AG04449 (cell line): ENCODE measurements around the gene APOM.

Source experiments
- CTCF ChIA-PET: fragments of 350-600 bp; formaldehyde crosslinking; extraction: SDS; loops from one replicate; lab custom pipeline; 2021; ENCODE audit warnings: antibody characterized with exemption; lab: Yijun Ruan, JAX
- POLR2A ChIA-PET: fragments of 400-600, 350-600 bp; formaldehyde crosslinking; extraction: SDS; loops from one replicate; lab custom pipeline; 2020; ENCODE audit warnings: antibody characterized with exemption, inconsistent platforms; lab: Yijun Ruan, JAX
- DNase-seq: peaks from one replicate; pipeline ENCODE4 v3.0.0-alpha.2; 2010; ENCODE audit warnings: low read depth, low spot score
- H3K4me3 ChIP-seq: 2 replicates; pipeline ENCODE4 v1.5.1; 2011; ENCODE audit warnings: low read depth, mild to moderate bottlenecking, control low read depth, low read length
- TF ChIP-seq, protein P1 (sequence below): IDR thresholded peaks from one replicate; pipeline ENCODE4 v1.5.1; 2011; ENCODE audit warnings: mild to moderate bottlenecking, moderate library complexity, low read length, control low read depth, inconsistent platforms; ENCODE audit not compliant: insufficient read depth; ENCODE audit errors: missing control alignments

Gene APOM

DNA sequence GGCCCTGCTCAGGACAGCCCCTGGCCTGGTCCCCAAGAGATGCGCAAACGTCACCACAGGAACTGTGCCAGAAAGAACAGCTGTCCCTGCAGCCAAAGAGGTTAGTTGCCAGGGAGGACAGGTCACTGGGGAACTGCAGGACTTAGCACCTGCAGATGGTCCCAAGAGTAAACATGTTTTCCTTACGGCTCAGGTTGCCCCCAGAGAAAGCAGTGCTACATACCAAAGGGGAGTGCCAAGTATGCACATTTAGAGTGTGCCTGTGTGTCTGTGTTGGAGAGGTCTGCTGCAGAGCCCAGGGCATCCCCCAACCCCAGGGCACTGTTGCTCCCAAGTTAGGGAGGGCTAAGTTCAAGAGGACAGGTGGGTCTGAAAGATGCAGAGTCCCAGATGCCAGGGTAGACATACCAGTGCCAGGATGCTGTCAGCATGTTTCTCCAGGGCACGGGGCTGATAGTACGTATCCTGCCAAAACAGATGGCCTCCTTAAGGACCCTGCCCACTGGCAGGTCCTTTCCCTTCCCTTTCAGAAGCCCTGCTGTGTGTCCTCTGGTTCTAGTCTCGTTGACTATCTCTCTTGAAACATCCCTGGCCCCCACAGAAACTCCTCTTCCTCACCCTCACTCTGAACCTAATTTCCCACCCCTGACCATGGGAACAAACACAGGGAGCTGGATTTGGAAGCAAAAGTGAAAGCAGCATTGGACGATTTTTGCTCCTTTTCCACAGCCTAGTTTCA lies 46.1 kb downstream of the APOM start:
- no peak for DNase-seq
- POLR2A ChIA-PET: interaction anchor here (0.6 to 1.9 kb wide), 4 partner anchors 8 to 128 kb away, joined by 3 to 6 read pairs (median 3); partner anchors contain the start of gene HSPA1B
- CTCF ChIA-PET: interaction anchor here (0.8 to 2.2 kb wide), 6 partner anchors 10 to 128 kb away, joined by 3 to 11 read pairs (median 5); no protein-coding TSS in a partner anchor
- TF ChIP-seq, protein P1, sequence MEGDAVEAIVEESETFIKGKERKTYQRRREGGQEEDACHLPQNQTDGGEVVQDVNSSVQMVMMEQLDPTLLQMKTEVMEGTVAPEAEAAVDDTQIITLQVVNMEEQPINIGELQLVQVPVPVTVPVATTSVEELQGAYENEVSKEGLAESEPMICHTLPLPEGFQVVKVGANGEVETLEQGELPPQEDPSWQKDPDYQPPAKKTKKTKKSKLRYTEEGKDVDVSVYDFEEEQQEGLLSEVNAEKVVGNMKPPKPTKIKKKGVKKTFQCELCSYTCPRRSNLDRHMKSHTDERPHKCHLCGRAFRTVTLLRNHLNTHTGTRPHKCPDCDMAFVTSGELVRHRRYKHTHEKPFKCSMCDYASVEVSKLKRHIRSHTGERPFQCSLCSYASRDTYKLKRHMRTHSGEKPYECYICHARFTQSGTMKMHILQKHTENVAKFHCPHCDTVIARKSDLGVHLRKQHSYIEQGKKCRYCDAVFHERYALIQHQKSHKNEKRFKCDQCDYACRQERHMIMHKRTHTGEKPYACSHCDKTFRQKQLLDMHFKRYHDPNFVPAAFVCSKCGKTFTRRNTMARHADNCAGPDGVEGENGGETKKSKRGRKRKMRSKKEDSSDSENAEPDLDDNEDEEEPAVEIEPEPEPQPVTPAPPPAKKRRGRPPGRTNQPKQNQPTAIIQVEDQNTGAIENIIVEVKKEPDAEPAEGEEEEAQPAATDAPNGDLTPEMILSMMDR: no peak
- peak overlapping the region; percentile 84 for H3K4me3 ChIP-seq

DNA sequence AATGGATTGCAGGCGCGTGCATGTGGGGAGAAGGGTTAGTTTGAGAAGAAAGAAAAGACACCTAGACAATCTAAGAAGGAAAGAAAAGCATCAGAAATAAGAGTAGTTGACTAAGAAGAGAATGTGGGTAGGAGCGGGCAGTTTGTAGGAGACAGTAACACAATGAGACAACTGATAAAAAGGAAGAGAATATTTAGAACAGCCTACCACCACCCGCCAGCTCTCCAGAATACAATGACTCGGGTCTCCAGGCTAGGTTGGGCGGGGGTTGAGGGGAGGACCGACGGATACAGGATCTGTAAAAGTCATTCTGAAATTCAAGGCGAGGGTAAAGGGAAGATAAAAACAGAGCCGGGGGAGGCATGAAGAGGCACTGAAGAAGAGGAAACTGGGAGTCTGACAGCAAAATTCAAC lies 46.7 kb downstream of the APOM start:
- CTCF ChIA-PET: interaction anchor here (0.8 to 2.2 kb wide), 6 partner anchors 10 to 128 kb away, joined by 3 to 11 read pairs (median 5); no protein-coding TSS in a partner anchor

DNA sequence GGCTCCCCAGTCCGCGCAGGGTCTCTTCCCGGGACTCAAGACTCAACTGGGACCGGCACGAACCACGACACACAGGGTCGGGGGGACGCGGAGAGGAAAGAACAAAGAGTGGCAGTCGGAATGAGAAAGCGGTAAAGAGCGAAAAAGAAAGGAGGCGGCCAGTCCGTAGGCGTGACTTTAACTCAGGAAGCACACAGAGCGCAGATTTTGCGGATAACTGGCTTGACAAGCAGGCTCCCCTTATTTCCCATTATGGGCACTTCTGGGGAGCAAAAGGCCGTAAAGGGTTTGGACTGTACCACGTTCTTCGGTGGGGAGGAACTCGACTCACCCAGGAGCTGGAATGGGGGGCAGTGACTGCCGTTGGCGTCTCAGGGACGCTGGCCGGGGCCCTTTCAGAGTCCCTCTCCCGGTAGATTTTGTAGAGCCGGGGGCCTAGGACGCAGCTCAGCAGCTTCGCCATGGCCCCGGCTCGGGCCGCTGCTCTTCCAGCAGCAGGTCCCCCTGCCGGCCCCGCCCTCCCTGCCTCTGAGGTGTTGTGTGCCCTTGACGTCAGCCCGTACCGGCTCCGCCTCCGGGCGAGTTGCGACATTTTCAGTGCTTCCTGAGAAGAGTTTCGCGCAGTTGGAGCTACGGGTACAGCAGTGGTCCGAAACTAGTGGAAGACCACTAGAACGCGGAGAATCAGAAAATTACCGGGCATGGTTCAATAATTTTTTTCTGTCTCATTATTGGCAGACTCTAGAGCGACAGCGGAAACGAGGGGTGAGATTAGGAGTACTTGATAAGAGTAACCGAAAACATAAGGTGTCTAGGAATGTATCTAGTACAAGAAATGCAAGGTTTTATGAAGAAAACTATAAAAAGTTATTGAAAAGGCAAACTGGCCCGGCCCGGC lies 47.4 kb downstream of the APOM start, which contains the start of gene ABHD16A:
Gene ABHD16A, minus strand, starts transcription at position 506 of the 898 bp plus-strand sequence. Its CDS starts 43 bp downstream, at position 463.
- peak; percentile 84 for DNase-seq
- TF ChIP-seq, protein P1: no peak
- ChIA-PET CTCF (interaction anchor here (0.8 to 2.2 kb wide), 7 partner anchors 10 to 88 kb away, joined by 3 to 11 read pairs (median 3); partner anchors contain the start of gene LY6G5C), POLR2A (interaction anchor here (0.5 to 1.9 kb wide), 13 partner anchors 8 to 160 kb away, joined by 3 to 17 read pairs (median 5); partner anchors contain the start of genes CSNK2B, DDAH2, GPANK1 and HSPA1A)
- H3K4me3 ChIP-seq: peak within 1 kb of the TSS; percentile 84

More for the DNA sequence above, 46.7 kb downstream of the APOM start:
- POLR2A ChIA-PET: interaction anchor here (0.6 to 1.9 kb wide), 6 partner anchors 9 to 132 kb away, joined by 3 to 17 read pairs (median 4); partner anchors contain the start of genes CSNK2B, GPANK1 and HSPA1B
- peak overlapping the region; percentile 84 for H3K4me3 ChIP-seq
- no peak for DNase-seq
- TF ChIP-seq, protein P1: no peak

GRCh38 chr6:31705931-31706330 lies 50.2 kb downstream of the APOM start:
- TF ChIP-seq, protein P1: no peak
- no peak for DNase-seq
- no peak overlapping the region for H3K4me3 ChIP-seq
- CTCF ChIA-PET: no interaction called here
- POLR2A ChIA-PET: interaction anchor here (0.8 kb wide), 1 partner anchor 29 kb away, joined by 3 read pairs; no protein-coding TSS in a partner anchor

- ChIA-PET CTCF (no interaction called here), POLR2A (interaction anchor here (0.8 kb wide), 1 partner anchor 28 kb away, joined by 3 read pairs; no protein-coding TSS in a partner anchor)
- DNase-seq: no peak
- H3K4me3 ChIP-seq: no peak within 1 kb of the TSS
- TF ChIP-seq, protein P1: no peak
Observed at GRCh38 chr6:31706599-31706998, 50.9 kb downstream of the APOM start, which contains the start of gene LY6G6F. TSS of gene LY6G6F (plus strand) at chr6:31706866. CDS start at chr6:31706907, 41 bp downstream.
